GM12892 (cell line): ENCODE data around the gene FBXL15.

ENCODE experiments used
- POLR2A ChIP-seq: IDR thresholded peaks from 2 replicates; pipeline ENCODE4 v1.6.1; 2011; ENCODE audit warnings: low read depth, low read length, control low read depth
- POLR2AphosphoS5 ChIP-seq: IDR thresholded peaks from 2 replicates; pipeline ENCODE4 v1.6.1; 2011; ENCODE audit warnings: low read depth, low read length, control low read depth
- TAF1 ChIP-seq: IDR thresholded peaks from 2 replicates; pipeline ENCODE4 v1.6.1; 2011; ENCODE audit warnings: low read depth, mild to moderate bottlenecking, control low read depth, low read length, borderline replicate concordance

DNA sequence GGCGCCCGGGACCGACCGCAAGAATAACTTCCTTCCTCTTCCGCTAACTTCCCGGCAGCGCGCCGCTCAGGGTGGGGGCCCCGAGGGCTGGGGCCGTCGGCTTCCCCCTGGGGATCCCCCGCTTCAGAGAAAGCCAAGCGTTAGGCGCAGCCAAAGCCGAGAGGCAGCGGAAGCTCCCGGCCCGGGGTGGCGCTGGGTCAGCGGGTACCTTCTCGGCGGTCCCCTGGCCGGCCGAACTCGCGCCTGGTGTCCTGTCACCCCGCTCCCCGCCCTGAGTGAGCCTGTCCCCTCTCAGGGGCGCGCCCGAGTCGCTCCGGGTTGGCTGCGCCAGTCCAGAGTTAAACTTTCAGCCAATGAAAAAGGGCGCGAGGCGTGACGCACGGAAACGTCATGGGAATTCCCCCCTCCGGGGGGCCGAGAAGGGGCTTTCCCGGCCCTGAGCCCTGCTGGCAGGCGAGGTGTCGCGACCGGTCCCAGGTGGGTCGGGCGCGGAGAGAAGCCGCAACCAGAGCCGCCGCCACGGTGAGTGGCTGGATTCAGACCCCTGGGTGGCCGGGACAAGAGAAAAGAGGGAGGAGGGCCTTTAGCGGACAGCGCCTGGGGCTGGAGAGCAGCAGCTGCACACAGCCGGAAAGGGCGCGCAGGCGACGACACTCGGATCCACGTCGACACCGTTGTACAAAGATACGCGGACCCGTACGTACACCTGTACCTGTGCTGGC, 26.4 kb upstream of the FBXL15 start:
- TF ChIP-seq POLR2AphosphoS5 (no peak), POLR2A (peak; percentile 75), TAF1 (peak; percentile 62; the same call in 1 of the 2 replicates)
